CD4-positive, CD25-positive, alpha-beta regulatory T cell (primary cell): ENCODE results near the gene EWSR1. TPM values are rescaled to one million over a fixed set of nuclear protein-coding genes. Genes with fewer than 3 reads are reported as not detected.
"Not testable (repeated sequence)": the region's sequence is repeated elsewhere in the genome, so short reads cannot be mapped to it uniquely, and the experiment has no call there.

Experiments
- ATAC-seq, 2 donors: fragments of 150-1000 bp; cut with Tn5 transposase; one replicate each; pipeline ENCODE4 v1.10.0; 2021; ENCODE audit warnings: low read depth in 2 of 2, moderate number of reproducible peaks in 2 of 2, moderate library complexity in 1 of 2
- DNase-seq, 3 donors: peaks; one replicate each; pipeline versions ENCODE4 v3.0.0 to v3.0.0-alpha.2; 2012 to 2022; ENCODE audit warnings: mixed read lengths in 1 of 3
- H3K27ac ChIP-seq: one replicate; pipeline ENCODE4 v1.7.0; 2013; ENCODE audit warnings: mild to moderate bottlenecking, low read length; ENCODE audit not compliant: insufficient read depth, poor library complexity, severe bottlenecking
- H3K27me3 ChIP-seq: one replicate; pipeline ENCODE4 v1.7.0; 2013; ENCODE audit warnings: low read length; ENCODE audit not compliant: control insufficient read depth, insufficient read depth
- H3K36me3 ChIP-seq: one replicate; pipeline ENCODE4 v1.7.0; 2013; ENCODE audit warnings: mild to moderate bottlenecking, low read length, moderate library complexity; ENCODE audit not compliant: control insufficient read depth, insufficient read depth
- H3K4me1 ChIP-seq: 2 replicates; pipeline ENCODE4 v1.7.0; 2013; ENCODE audit warnings: mild to moderate bottlenecking, low read length; ENCODE audit not compliant: insufficient read depth, control insufficient read depth, poor library complexity, severe bottlenecking
- H3K4me3 ChIP-seq: one replicate; pipeline ENCODE4 v1.7.0; 2013; ENCODE audit warnings: low read depth, mild to moderate bottlenecking, low read length, moderate library complexity
- H3K9me3 ChIP-seq, 2 experiments: 1 replicate in 1 of 2; 2 replicates in 1 of 2; pipeline ENCODE4 v1.7.0; 2013; ENCODE audit warnings: low read length in 2 of 2, mild to moderate bottlenecking in 1 of 2, moderate library complexity in 1 of 2; ENCODE audit not compliant: control insufficient read depth in 2 of 2
- H3K27ac Mint-ChIP-seq, 3 donors: one replicate each; pipeline ENCODE4 v1.8.0; 2020 to 2022; ENCODE audit warnings: mild to moderate bottlenecking in 3 of 3, mixed read lengths in 3 of 3, moderate library complexity in 2 of 3
- H3K27me3 Mint-ChIP-seq: one replicate; pipeline ENCODE4 v1.8.0; 2022; ENCODE audit warnings: mild to moderate bottlenecking, mixed read lengths
- H3K36me3 Mint-ChIP-seq: one replicate; pipeline ENCODE4 v1.8.0; 2020; ENCODE audit warnings: mixed read lengths
- H3K4me1 Mint-ChIP-seq, 4 donors: one replicate each; pipeline ENCODE4 v1.8.0; 2020 to 2022; ENCODE audit warnings: mixed read lengths in 4 of 4, mild to moderate bottlenecking in 1 of 4
- H3K4me3 Mint-ChIP-seq, 4 donors: one replicate each; pipeline ENCODE4 v1.8.0; 2020 to 2022; ENCODE audit warnings: mild to moderate bottlenecking in 4 of 4, mixed read lengths in 4 of 4, moderate library complexity in 3 of 4
- H3K9me3 Mint-ChIP-seq, 7 donors: one replicate each; pipeline ENCODE4 v1.8.0; 2020 to 2022; ENCODE audit warnings: mixed read lengths in 7 of 7, mild to moderate bottlenecking in 3 of 7, moderate library complexity in 2 of 7
- polyA plus RNA-seq, 4 donors: library from polyadenylated mRNA; unstranded; fragments of 300-500 nt; fragmentation: Illumina TruSeq; gene quantifications; one replicate each; pipeline ENCODE4 v1.2.3, GENCODE V29; 2021
- total RNA-seq: library from RNA; stranded (reverse); gene quantifications from one replicate; pipeline ENCODE4 v1.2.3, GENCODE V29; 2022

EWSR1 gene
- total and polyA plus RNA-seq, 5 donors from 2014 or later, result 175 to 338 (median 198) TPM

- H3K4me1 Mint-ChIP-seq, result no peaks in the 10 kb centered on the region
- H3K27me3 Mint-ChIP-seq, result no peaks in the 10 kb centered on the region
- H3K4me3 ChIP-seq, result no peak overlapping the region
- no peak for ATAC-seq
- no peaks in the 10 kb centered on the region for H3K9me3 Mint-ChIP-seq
- no peak for DNase-seq
- no peak overlapping the region for H3K4me3 Mint-ChIP-seq
- H3K27me3 ChIP-seq, result no peaks in the 10 kb centered on the region
- H3K27ac Mint-ChIP-seq, result no peak overlapping the region
- no peak overlapping the region for H3K27ac ChIP-seq
- H3K9me3 ChIP-seq, result no peaks in the 10 kb centered on the region
- H3K4me1 ChIP-seq, result no peaks in the 10 kb centered on the region
- H3K36me3 ChIP-seq, result peaks cover 81% of the 10 kb centered on the region
- H3K36me3 Mint-ChIP-seq, result peaks cover 42% of the 10 kb centered on the region
These were observed 74.1 kb downstream of the EWSR1 start for GRCh38 chr22:29342177-29342576.

DNA sequence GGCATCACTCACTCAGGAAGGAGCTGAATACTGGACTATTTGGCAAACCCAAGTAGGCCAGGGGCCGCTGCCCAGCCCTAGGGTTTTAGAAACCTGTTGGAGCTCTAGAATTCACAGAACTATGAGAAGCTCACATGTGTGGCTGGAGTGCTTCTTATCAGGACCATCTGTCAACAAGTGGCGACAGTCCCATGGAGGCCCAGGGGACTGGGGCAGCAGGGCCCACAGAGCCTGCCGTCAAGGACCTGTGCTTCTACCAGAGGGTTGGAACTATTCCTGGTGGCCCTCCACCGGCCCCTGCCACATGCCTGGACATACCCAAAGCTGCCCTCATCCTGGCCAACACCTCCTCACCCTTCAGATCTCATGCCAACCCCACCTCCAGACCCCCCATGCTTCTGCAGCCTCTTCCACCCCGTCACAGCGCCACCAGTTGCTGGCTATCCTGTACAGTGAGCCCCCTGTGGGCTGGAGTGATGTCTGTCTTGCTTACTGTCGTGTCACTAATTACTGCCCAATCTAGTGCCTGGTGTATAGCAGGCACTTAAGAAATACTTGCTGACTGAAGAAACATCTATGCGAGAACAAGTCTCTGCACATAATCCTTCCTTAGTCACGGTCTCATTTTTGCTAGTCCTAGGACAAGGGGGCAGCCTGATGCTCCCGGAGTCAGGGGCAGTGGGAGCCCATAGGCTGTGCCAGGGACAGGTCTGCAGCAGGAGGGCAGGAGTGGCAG, 74.7 kb downstream of the EWSR1 start:
- Mint-ChIP-seq H3K36me3 (peaks cover 47% of the 10 kb centered on the region), H3K27me3 (no peaks in the 10 kb centered on the region), H3K4me1 (no peaks in the 10 kb centered on the region), H3K27ac (peak overlapping the region in 2 of 3 donors; percentile 16 to 84), H3K9me3 (no peaks in the 10 kb centered on the region), H3K4me3 (no peak overlapping the region)
- no peak for DNase-seq
- H3K27me3 ChIP-seq, result no peaks in the 10 kb centered on the region
- no peak for ATAC-seq
- no peaks in the 10 kb centered on the region for H3K9me3 ChIP-seq
- no peak overlapping the region for H3K27ac ChIP-seq
- no peaks in the 10 kb centered on the region for H3K4me1 ChIP-seq
- no peak overlapping the region for H3K4me3 ChIP-seq
- peaks cover 82% of the 10 kb centered on the region for H3K36me3 ChIP-seq

DNA sequence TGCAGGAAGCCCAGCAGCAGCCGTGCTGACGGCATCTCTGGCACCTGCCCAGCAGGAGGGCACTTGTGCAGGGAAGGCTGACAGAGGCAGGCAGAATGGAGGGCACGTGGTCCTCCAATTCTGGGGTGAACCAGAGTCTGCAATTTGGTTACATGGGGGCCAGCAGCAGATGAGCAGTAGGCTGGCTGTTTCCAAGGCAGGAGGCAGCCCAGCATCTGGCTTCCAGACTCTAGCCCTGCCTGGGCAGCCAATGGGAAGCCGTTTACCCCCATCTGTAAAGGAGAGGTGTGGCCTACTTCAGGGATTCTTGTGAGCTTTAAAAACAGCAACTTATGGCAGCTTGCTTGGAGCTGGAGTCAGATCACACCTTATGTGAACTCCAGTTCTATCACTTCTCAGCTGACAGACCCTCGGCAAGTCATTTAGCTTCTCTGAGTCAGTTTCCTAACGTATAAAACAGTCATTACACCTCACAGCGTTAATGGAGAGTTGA, 75.3 kb downstream of the EWSR1 start:
- Histone ChIP-seq H3K9me3 (no peaks in the 10 kb centered on the region), H3K4me3 (no peak overlapping the region), H3K36me3 (peaks cover 81% of the 10 kb centered on the region), H3K27me3 (no peaks in the 10 kb centered on the region), H3K27ac (no peak overlapping the region), H3K4me1 (no peaks in the 10 kb centered on the region)
- peaks cover 0 to 2% (median 0%) of the 10 kb centered on the region in 4 donors for H3K4me1 Mint-ChIP-seq
- H3K36me3 Mint-ChIP-seq, result peaks cover 45% of the 10 kb centered on the region
- H3K27ac Mint-ChIP-seq, result peak overlapping the region in 1 of 3 donors; percentile 84
- H3K9me3 Mint-ChIP-seq, result no peaks in the 10 kb centered on the region
- DNase-seq, result no peak
- no peaks in the 10 kb centered on the region for H3K27me3 Mint-ChIP-seq
- H3K4me3 Mint-ChIP-seq, result no peak overlapping the region
- ATAC-seq, result no peak

DNA sequence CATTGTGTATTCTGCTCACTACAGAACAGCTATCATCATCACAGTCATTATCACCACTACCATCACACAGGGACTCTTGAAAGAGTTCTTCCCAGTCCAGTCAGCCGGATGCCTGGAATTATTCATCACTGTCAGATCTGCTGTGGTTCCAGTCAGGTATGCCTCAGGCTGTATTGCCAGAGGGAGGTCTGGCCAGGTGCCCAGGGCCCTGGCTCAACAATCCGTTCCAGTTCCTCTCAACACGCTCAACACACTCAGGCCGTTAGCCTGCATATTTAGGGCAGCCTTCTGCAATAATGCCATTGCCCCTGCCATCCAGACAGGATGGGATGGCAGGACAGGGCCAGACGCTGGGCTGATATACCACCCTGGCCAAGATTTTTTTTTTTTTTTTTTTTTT, 76.1 kb downstream of the EWSR1 start:
- no peak for DNase-seq
- Histone ChIP-seq H3K27me3 (no peaks in the 10 kb centered on the region), H3K27ac (no peak overlapping the region), H3K9me3 (no peaks in the 10 kb centered on the region), H3K36me3 (peaks cover 79% of the 10 kb centered on the region), H3K4me3 (no peak overlapping the region), H3K4me1 (no peaks in the 10 kb centered on the region)
- H3K27me3 Mint-ChIP-seq, result no peaks in the 10 kb centered on the region
- H3K4me3 Mint-ChIP-seq, result no peak overlapping the region
- peaks cover 45% of the 10 kb centered on the region for H3K36me3 Mint-ChIP-seq
- peaks cover 0 to 4% (median under 1%) of the 10 kb centered on the region in 4 donors for H3K4me1 Mint-ChIP-seq
- no peak overlapping the region for H3K27ac Mint-ChIP-seq
- H3K9me3 Mint-ChIP-seq, result no peaks in the 10 kb centered on the region
- ATAC-seq, result no peak

- H3K27ac Mint-ChIP-seq, H3K4me3 Mint-ChIP-seq, H3K4me1 ChIP-seq, H3K27me3 Mint-ChIP-seq, ATAC-seq, H3K27ac ChIP-seq, H3K9me3 ChIP-seq, H3K27me3 ChIP-seq, H3K4me1 Mint-ChIP-seq, H3K9me3 Mint-ChIP-seq, H3K4me3 ChIP-seq, DNase-seq: not testable (repeated sequence)
- peaks cover 81% of the 10 kb centered on the region for H3K36me3 ChIP-seq
- peaks cover 42% of the 10 kb centered on the region for H3K36me3 Mint-ChIP-seq
These were observed 76.8 kb downstream of the EWSR1 start for GRCh38 chr22:29344889-29345288.

DNA sequence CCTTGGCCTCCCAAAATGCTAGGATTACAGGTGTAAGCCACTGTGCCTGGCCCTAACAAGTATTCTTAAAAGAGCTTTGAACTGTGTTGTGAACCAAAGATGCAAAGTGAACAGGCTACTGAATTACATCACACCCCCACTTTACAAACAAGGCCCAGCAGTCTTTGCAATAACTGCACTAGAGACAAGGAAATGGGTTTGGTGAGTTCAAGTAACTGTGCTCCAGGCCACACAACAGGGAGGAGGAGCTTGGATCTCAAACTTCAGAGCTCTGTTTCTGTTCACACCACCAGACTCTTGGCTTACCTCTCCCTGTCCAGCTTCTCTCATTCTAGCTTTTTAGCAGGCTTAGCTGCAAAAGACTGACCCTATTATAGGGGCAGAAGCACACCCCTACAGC, 77.9 kb downstream of the EWSR1 start:
- ATAC-seq (no peak), DNase-seq (no peak)
- no peaks in the 10 kb centered on the region for H3K27me3 ChIP-seq
- Mint-ChIP-seq H3K27ac (no peak overlapping the region), H3K4me3 (no peak overlapping the region), H3K4me1 (peaks cover 0 to 4% (median under 1%) of the 10 kb centered on the region in 4 donors), H3K36me3 (peaks cover 48% of the 10 kb centered on the region), H3K9me3 (no peaks in the 10 kb centered on the region), H3K27me3 (no peaks in the 10 kb centered on the region)
- H3K4me3 ChIP-seq, result no peak overlapping the region
- no peak overlapping the region for H3K27ac ChIP-seq
- H3K4me1 ChIP-seq, result no peaks in the 10 kb centered on the region
- H3K9me3 ChIP-seq, result no peaks in the 10 kb centered on the region
- H3K36me3 ChIP-seq, result peaks cover 82% of the 10 kb centered on the region

DNA sequence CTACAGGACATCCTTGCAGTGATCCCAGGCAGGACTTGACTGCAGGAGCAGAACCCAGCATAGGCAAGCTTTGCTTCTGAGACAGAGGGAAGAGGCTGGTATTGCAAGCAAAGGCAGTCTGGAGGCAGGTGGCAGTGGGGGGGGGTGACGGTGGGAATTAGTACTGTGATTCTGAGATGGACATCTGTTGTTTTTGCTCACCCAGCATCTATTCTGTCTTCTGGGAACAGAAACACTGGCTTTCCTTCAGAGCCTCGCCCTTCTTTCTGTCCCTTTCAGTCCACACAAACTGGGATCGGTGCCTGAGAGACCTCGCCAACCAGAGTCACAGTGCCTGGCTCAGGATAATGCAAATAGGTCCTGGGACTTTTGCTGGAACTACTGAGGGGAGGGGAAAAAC, 78.6 kb downstream of the EWSR1 start:
- Mint-ChIP-seq H3K4me1 (peaks cover 0 to 4% (median under 1%) of the 10 kb centered on the region in 4 donors), H3K27me3 (no peaks in the 10 kb centered on the region), H3K36me3 (peaks cover 52% of the 10 kb centered on the region), H3K9me3 (no peaks in the 10 kb centered on the region), H3K4me3 (no peak overlapping the region), H3K27ac (no peak overlapping the region)
- H3K4me3 ChIP-seq, result no peak overlapping the region
- no peak overlapping the region for H3K27ac ChIP-seq
- DNase-seq, result no peak
- H3K36me3 ChIP-seq, result peaks cover 82% of the 10 kb centered on the region
- H3K27me3 ChIP-seq, result no peaks in the 10 kb centered on the region
- no peak for ATAC-seq
- no peaks in the 10 kb centered on the region for H3K4me1 ChIP-seq
- H3K9me3 ChIP-seq, result no peaks in the 10 kb centered on the region

- Mint-ChIP-seq H3K4me1 (peaks cover 0 to 4% (median under 1%) of the 10 kb centered on the region in 4 donors), H3K36me3 (peaks cover 42% of the 10 kb centered on the region), H3K9me3 (no peaks in the 10 kb centered on the region), H3K4me3 (no peak overlapping the region), H3K27me3 (no peaks in the 10 kb centered on the region), H3K27ac (peak overlapping the region in 1 of 3 donors; percentile 84)
- Histone ChIP-seq H3K36me3 (peaks cover 83% of the 10 kb centered on the region), H3K27me3 (no peaks in the 10 kb centered on the region), H3K4me1 (no peaks in the 10 kb centered on the region), H3K4me3 (no peak overlapping the region), H3K27ac (no peak overlapping the region), H3K9me3 (no peaks in the 10 kb centered on the region)
- DNase-seq, result no peak
- no peak for ATAC-seq
These were observed 80.0 kb downstream of the EWSR1 start for GRCh38 chr22:29348041-29348440.
